SU-DHL-6 (cell line): ENCODE data around the gene HSFX1.
"Not testable (repeated sequence)": the region's sequence is repeated elsewhere in the genome, so short reads cannot be mapped to it uniquely, and the experiment has no call there.

Experiments
- H2AFZ ChIP-seq: fragments of 200-600 bp; sonication (generic); 2 replicates; pipeline ENCODE4 v1.6.1; 2014; ENCODE audit warnings: low read depth, mild to moderate bottlenecking, moderate library complexity, mixed read lengths, antibody characterized with exemption, low read length; ENCODE audit not compliant: severe bottlenecking
- H3F3A ChIP-seq: fragments of 200-600 bp; shearing (Covaris generic); 2 replicates; pipeline ENCODE4 v1.6.0; 2016; ENCODE audit warnings: antibody characterized with exemption, mild to moderate bottlenecking; ENCODE audit not compliant: insufficient read depth
- H3K27ac ChIP-seq: fragments of 200-600 bp; sonication (generic); 2 replicates; pipeline ENCODE4 v1.5.1; 2016; ENCODE audit warnings: low read depth, mild to moderate bottlenecking, low read length, moderate library complexity, mixed read lengths
- H3K27me3 ChIP-seq: fragments of 200-600 bp; sonication (generic), shearing (Covaris generic); 2 replicates; pipeline ENCODE4 v1.6.0; 2014; ENCODE audit warnings: mild to moderate bottlenecking, low read length
- H3K36me3 ChIP-seq: fragments of 200-600 bp; sonication (generic); 2 replicates; pipeline ENCODE4 v1.6.1; 2014; ENCODE audit warnings: mild to moderate bottlenecking, low read length, mixed read lengths
- H3K4me2 ChIP-seq: fragments of 300-600, 200-600 bp; shearing (Covaris generic), sonication (generic); 2 replicates; pipeline ENCODE4 v1.6.0; 2014; ENCODE audit warnings: low read length, low read depth, mild to moderate bottlenecking; ENCODE audit not compliant: poor library complexity, severe bottlenecking
- H3K4me3 ChIP-seq: fragments of 200-600 bp; sonication (generic); 2 replicates; pipeline ENCODE4 v1.5.1; 2014; ENCODE audit warnings: antibody characterized with exemption, low read length, mild to moderate bottlenecking, mixed read lengths; ENCODE audit not compliant: insufficient read depth, poor library complexity, severe bottlenecking
- H3K79me2 ChIP-seq: fragments of 200-600 bp; sonication (generic); 2 replicates; pipeline ENCODE4 v1.6.1; 2014; ENCODE audit warnings: mild to moderate bottlenecking, low read length, moderate library complexity; ENCODE audit not compliant: insufficient read depth
- H3K9ac ChIP-seq: fragments of 200-600 bp; sonication (generic); 2 replicates; pipeline ENCODE4 v1.7.0; 2014; ENCODE audit warnings: mild to moderate bottlenecking, low read length
- H3K9me2 ChIP-seq: fragments of 200-600 bp; sonication (generic); replicated peaks from 2 replicates; pipeline ENCODE4 v1.6.1; 2014; ENCODE audit warnings: low read length; ENCODE audit not compliant: insufficient read depth
- H3K9me3 ChIP-seq: fragments of 200-600 bp; sonication (generic); 2 replicates; pipeline ENCODE4 v1.6.1; 2014; ENCODE audit warnings: low read length, mixed read lengths; ENCODE audit not compliant: insufficient read depth
- H4K20me1 ChIP-seq: fragments of 200-600 bp; sonication (generic); 2 replicates; pipeline ENCODE4 v1.6.1; 2014; ENCODE audit warnings: low read depth, mild to moderate bottlenecking, antibody characterized with exemption, low read length, moderate library complexity, mixed read lengths
- CTCF ChIP-seq: fragments of 200-600 bp; sonication (generic); IDR thresholded peaks from one replicate; pipeline ENCODE4 v1.5.1; 2017; ENCODE audit warnings: antibody characterized with exemption, mild to moderate bottlenecking, low read length, moderate library complexity; ENCODE audit not compliant: insufficient read depth, poor library complexity, severe bottlenecking
- EZH2phosphoT487 ChIP-seq: fragments of 200-600 bp; sonication (generic), shearing (Covaris generic); conservative IDR thresholded peaks from 2 replicates; pipeline ENCODE4 v1.6.1; 2018; ENCODE audit warnings: mild to moderate bottlenecking, antibody characterized with exemption, low read length, moderate library complexity, mixed read lengths

The HSFX1 gene

GRCh38 chrX:149758068-149758714 lies 15.7 kb upstream of the HSFX1 start:
- Histone ChIP-seq H3F3A (no peaks in the 10 kb centered on the region), H3K9me2 (no peaks in the 10 kb centered on the region), H3K27me3 (no peaks in the 10 kb centered on the region), H3K9ac (no peak overlapping the region), H2AFZ (no peak overlapping the region), H3K79me2 (no peaks in the 10 kb centered on the region), H3K4me2 (no peak overlapping the region), H4K20me1 (no peaks in the 10 kb centered on the region), H3K4me3 (no peak overlapping the region), H3K9me3 (no peaks in the 10 kb centered on the region), H3K36me3 (no peaks in the 10 kb centered on the region), H3K27ac (no peak overlapping the region)
- TF ChIP-seq EZH2phosphoT487 (no peak), CTCF (no peak)

DNA sequence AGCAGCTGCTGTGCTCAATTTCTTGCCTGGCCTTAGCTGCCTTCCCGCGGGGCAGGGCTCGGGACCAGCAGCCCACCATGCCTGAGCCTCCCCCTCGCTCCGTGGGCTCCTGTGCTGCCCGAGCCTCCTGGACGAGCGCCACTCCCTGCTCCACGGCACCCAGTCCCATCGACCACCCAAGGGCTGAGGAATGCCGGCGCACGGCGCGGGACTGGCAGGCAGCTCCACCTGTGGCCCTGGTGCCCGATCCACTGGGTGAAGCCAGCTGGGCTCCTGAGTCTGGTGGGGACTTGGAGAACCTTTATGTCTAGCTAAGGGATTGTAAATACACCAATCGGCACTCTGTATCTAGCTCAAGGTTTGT lies 15.2 kb upstream of the HSFX1 start:
- not testable (repeated sequence) for H3K36me3 ChIP-seq, H3K9me3 ChIP-seq, H4K20me1 ChIP-seq, H3K27me3 ChIP-seq, H3K27ac ChIP-seq, H3K4me3 ChIP-seq, H3K9ac ChIP-seq, H3K9me2 ChIP-seq, H2AFZ ChIP-seq, H3K79me2 ChIP-seq, H3F3A ChIP-seq, H3K4me2 ChIP-seq

DNA sequence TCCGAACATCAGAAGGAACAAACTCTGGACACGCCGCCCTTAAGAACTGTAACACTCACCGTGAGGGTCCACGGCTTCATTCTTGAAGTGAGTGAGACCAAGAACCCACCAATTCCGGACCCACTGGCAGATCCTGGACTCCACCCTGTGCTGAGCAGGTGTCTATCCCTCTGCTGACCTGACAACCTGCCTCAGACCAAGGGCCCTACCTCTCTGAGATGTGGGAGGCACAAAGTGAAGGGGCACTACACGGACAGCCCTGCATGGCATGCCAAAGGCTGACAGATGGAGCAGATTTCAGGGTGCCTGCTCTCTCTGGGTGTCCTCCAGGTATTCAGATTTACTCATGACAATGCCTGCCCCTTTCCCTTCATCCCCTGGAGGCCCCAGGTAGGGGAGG lies 14.0 kb upstream of the HSFX1 start:
- H3K4me3 ChIP-seq, result no peak overlapping the region
- no peaks in the 10 kb centered on the region for H3F3A ChIP-seq
- H3K79me2 ChIP-seq, result no peaks in the 10 kb centered on the region
- H3K36me3 ChIP-seq, result no peaks in the 10 kb centered on the region
- H3K27me3 ChIP-seq, result no peaks in the 10 kb centered on the region
- H3K4me2 ChIP-seq, result no peak overlapping the region
- TF ChIP-seq EZH2phosphoT487, result no peak
- no peak for TF ChIP-seq CTCF
- no peaks in the 10 kb centered on the region for H3K9me2 ChIP-seq
- H4K20me1 ChIP-seq, result no peaks in the 10 kb centered on the region
- no peaks in the 10 kb centered on the region for H3K9me3 ChIP-seq
- H3K9ac ChIP-seq, result no peak overlapping the region
- H2AFZ ChIP-seq, result no peak overlapping the region
- H3K27ac ChIP-seq, result no peak overlapping the region

DNA sequence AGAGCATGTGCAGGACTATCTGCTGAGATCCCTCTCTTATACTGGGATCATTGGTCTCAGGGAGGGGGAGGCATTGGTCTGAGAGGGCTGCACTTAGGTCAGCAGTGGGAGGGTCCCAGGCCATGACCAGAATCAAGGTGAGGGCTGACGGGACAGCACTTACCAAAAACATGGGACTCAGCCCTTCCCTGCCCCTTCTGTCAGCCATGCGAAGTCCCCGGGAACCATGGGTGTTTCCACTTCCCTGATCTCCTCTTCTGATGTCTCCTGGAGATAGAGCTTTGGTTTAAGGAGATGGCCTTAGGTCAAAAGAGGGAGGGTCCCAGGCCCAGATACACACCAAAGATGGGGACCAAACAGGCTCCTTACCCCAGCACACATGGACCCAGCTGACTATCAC lies 12.9 kb upstream of the HSFX1 start:
- no peak overlapping the region for H3K4me3 ChIP-seq
- no peaks in the 10 kb centered on the region for H3K79me2 ChIP-seq
- no peak overlapping the region for H3K4me2 ChIP-seq
- no peaks in the 10 kb centered on the region for H3K27me3 ChIP-seq
- TF ChIP-seq EZH2phosphoT487 (no peak), CTCF (no peak)
- H3K9me3 ChIP-seq, result no peaks in the 10 kb centered on the region
- H3K36me3 ChIP-seq, result no peaks in the 10 kb centered on the region
- no peak overlapping the region for H3K27ac ChIP-seq
- H3F3A ChIP-seq, result no peaks in the 10 kb centered on the region
- H3K9ac ChIP-seq, result no peak overlapping the region
- no peak overlapping the region for H2AFZ ChIP-seq
- no peaks in the 10 kb centered on the region for H4K20me1 ChIP-seq
- H3K9me2 ChIP-seq, result no peaks in the 10 kb centered on the region

GRCh38 chrX:149761858-149762674 lies 11.8 kb upstream of the HSFX1 start:
- H3K4me2 ChIP-seq, H3K36me3 ChIP-seq, H3K9ac ChIP-seq, H3K9me3 ChIP-seq, H3F3A ChIP-seq, H3K27ac ChIP-seq, H3K4me3 ChIP-seq, H3K27me3 ChIP-seq, H3K9me2 ChIP-seq, H3K79me2 ChIP-seq, H2AFZ ChIP-seq, H4K20me1 ChIP-seq: not testable (repeated sequence)
